HG03097 (cell line): ENCODE measurements around the gene BCAN.
"Not testable (repeated sequence)": the region's sequence is repeated elsewhere in the genome, so short reads cannot be mapped to it uniquely, and the experiment has no call there.

Experiments used
- ATAC-seq: cut with Tn5 transposase; IDR thresholded peaks from one replicate; pipeline ENCODE4 v1.9.1; 2021; ENCODE audit not compliant: unreplicated experiment, low FRiP score

The BCAN gene

DNA sequence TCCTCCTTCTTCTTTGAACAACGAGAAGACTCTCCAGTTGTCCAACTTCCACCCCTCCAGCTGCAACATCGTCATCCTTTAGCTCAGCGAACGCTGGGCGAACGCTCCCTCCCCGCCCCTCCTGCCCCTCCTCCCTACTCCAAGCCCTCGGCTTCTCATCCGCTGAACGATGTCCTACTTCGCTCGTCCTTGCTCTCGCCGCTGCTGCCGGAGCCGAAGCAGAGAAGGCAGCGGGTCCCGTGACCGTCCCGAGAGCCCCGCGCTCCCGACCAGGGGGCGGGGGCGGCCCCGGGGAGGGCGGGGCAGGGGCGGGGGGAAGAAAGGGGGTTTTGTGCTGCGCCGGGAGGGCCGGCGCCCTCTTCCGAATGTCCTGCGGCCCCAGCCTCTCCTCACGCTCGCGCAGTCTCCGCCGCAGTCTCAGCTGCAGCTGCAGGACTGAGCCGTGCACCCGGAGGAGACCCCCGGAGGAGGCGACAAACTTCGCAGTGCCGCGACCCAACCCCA is at the start of gene BCAN:
Gene BCAN (plus strand): TSS at position 357 of the 504 bp plus-strand sequence. CDS start 3,938 bp downstream, outside the sequence.
- no peak for ATAC-seq

DNA sequence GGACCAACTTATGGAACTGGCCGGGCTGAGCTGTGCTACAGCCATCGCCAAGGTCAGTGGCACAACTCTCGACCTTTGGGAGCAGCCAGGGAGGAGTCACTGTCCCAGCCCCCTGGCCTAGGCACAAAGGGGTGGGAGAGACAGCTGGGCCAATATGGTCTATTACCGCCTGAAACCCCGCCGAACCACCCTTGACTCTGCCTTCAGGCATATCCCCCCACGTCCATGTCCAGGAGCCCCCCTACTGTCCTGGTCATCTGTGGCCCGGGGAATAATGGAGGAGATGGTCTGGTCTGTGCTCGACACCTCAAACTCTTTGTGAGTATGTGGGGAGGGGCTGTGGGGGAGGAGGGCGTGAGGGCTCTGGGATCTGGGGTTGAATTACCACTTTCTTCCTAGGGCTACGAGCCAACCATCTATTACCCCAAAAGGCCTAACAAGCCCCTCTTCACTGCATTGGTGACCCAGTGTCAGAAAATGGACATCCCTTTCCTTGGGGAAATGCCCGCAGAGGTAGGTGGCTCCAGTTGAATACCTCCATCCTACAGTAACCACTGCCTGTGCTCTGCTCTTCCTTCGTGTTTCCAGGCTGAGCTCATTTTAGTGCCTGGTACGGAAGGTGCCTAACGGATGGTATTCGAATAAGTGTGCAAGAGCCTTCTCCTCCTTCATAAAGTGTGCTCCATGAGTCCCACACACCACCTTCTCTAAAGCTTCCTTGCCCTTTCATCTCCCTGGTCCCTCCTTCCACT is 49.6 kb upstream of the BCAN start:
- ATAC-seq, result no peak

GRCh38 chr1:156592910-156593660 is 48.8 kb upstream of the BCAN start:
- no peak for ATAC-seq

- no peak for ATAC-seq
These were observed 48.3 kb upstream of the BCAN start for GRCh38 chr1:156593661-156593989.

DNA sequence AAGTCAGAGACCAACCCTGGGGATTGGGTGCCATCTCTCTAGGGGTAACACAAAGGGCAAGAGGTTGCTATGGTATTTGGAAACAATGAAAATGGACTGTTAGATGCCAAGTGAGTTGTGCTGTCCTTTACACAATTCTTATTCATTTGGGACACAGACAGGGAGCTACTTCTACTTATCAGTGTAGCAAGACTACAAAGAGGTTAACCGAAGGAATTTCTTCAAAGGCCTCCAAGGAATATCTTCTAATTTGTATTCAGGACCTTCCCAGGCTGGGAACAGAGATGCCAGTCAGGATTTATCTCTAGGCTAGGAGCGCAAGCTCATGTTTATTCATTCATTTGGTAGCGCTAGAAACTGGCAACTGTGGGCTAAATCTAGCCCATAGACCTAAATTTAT is 47.7 kb upstream of the BCAN start:
- ATAC-seq, result no peak

DNA sequence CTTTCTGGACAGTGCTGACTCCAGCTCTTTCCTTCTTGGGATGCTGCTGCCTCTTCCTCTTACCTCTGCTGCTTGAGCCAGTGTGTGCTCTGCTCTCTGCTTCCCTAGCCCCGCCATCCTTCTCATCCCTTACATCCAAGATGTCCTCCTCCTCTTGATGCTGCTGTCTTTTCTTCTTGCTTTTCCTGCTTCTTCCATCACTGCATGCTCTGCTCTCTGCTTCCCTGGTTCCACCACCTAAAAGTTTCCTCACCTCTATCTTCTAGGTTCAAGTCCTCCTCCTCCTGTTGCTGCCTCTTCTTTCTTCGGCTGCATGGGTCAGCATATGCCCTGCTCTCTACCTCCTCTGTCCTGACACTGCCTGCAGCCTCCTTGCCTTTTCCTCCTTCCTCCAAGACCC is 46.9 kb upstream of the BCAN start:
- ATAC-seq, result no peak

GRCh38 chr1:156596426-156596825 is 45.5 kb upstream of the BCAN start:
- ATAC-seq, result no peak

DNA sequence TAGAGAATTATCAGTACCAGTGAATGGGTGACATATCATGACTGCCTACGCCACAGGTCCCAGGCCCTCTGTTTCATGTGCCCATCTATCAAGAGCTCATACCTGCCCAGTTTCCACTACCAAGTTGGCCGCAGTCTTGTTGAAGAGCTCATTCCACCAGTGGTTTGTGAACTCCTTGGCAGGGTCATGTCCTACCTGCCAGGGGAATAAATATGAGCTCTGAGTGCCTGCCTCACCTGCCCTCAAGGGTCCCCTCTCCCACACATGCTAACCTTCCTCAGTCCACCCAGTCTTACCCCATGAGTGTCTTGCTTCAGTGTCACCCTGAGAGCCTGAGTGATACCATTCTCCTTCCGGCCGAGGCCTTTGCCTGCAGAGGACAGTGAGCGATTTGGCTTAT is 43.8 kb upstream of the BCAN start:
- ATAC-seq, result no peak

- no peak for ATAC-seq
These were observed 43.0 kb upstream of the BCAN start for GRCh38 chr1:156598731-156599432.

- no peak for ATAC-seq
These were observed 42.1 kb upstream of the BCAN start for GRCh38 chr1:156599811-156600210.

GRCh38 chr1:156600733-156601121 is 41.2 kb upstream of the BCAN start:
- no peak for ATAC-seq

DNA sequence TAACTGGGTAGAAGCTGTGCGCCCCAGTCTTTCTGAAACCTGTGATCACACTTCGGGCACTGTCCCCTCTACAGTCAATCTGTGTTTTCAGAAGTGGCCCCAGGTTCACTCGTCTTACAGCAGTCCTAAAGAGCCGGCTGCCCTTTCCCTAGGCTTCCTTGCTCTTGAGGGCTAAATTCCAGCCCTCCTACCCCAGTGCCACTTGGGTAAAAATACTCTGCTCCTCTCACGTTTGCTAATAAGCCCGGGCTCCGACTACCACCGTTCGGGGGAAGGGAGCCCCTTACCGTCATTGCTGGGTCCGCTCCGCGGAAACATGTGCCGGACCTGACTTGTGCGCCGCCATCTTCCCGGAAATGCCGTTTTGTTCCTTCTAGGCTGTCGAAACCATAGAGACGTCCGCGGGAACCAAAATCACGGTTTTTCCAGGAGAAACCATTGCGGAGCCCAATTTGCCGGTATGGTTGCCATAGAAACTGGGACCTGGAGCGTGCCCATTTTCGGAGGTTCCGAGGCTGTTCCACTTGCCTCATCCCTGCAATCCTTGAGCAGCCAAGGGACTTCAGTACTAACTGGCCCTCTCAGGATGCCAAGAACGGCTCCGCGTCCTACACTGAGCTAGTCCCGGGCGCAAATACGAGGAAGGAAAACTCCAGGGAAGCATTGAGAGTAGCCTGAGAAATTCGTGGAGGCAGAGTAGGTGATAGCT is 40.6 kb upstream of the BCAN start, which contains the start of gene GPATCH4:
Gene GPATCH4 (minus strand): TSS at position 358 of the 709 bp plus-strand sequence.
- no peak for ATAC-seq

GRCh38 chr1:156601892-156602291 is 40.0 kb upstream of the BCAN start:
- no peak for ATAC-seq

GRCh38 chr1:156602557-156602993 is 39.3 kb upstream of the BCAN start:
- no peak for ATAC-seq

GRCh38 chr1:156607344-156607743 is 34.6 kb upstream of the BCAN start:
- not testable (repeated sequence) for ATAC-seq

- ATAC-seq, result no peak
These were observed 33.8 kb upstream of the BCAN start for GRCh38 chr1:156608036-156608674.

- no peak for ATAC-seq
These were observed 32.9 kb upstream of the BCAN start for GRCh38 chr1:156608981-156609380.

DNA sequence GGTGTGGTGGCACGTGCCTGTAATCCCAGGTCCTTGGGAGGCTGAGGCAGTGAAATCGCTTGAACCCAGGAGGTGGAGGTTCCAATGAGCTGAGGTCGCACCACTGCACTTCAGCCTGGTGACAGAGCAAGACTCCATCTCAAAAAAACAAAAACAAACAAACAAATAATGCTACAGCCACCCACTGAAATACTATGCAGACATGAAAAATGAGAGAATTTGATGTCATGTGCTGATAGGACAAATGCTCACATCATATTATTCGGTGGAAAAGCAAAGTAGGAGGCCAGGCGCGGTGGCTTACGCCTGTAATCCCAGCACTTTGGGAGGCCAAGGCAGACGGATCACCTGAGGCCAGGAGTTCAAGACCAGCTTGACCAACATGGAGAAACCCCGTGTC is 31.8 kb upstream of the BCAN start:
- ATAC-seq, result not testable (repeated sequence)

- no peak for ATAC-seq
These were observed 29.3 kb upstream of the BCAN start for GRCh38 chr1:156612666-156613065.

GRCh38 chr1:156615946-156616345 is 26.0 kb upstream of the BCAN start:
- no peak for ATAC-seq
